Keratinocyte (primary cell): ENCODE measurements around the gene ZDHHC22. TPM values are rescaled to one million over a fixed set of nuclear protein-coding genes. Genes with fewer than 3 reads are reported as not detected.

Source experiments
- DNase-seq: peaks from one replicate; pipeline ENCODE4 v3.0.0-alpha.2; 2011; ENCODE audit warnings: low read depth, missing footprints, low spot score
- FAIRE-seq: peaks from 2 replicates; lab custom pipeline; 2011; peaks lifted over from hg19 to GRCh38; lab: Jason Lieb, UNC
- H2AFZ ChIP-seq: 2 replicates; pipeline ENCODE4 v1.6.0; 2012; ENCODE audit warnings: low read length, control low read depth, inconsistent platforms; ENCODE audit not compliant: control insufficient read depth
- H3K27ac ChIP-seq: 2 replicates; pipeline ENCODE4 v1.5.1; 2011; ENCODE audit warnings: low read length; ENCODE audit not compliant: control insufficient read depth, insufficient read depth
- H3K27me3 ChIP-seq: 3 replicates; pipeline ENCODE4 v1.6.0; 2011; ENCODE audit warnings: low read length; ENCODE audit not compliant: control insufficient read depth, insufficient read depth; ENCODE audit errors: extremely low read depth
- H3K36me3 ChIP-seq, 2 experiments: 2 replicates in 1 of 2; 3 replicates in 1 of 2; pipeline ENCODE4 v1.5.1; 2011; ENCODE audit warnings: low read length in 2 of 2, mild to moderate bottlenecking in 1 of 2; ENCODE audit not compliant: control insufficient read depth in 2 of 2, insufficient read depth in 2 of 2; ENCODE audit errors: extremely low read depth in 1 of 2
- H3K4me1 ChIP-seq: 3 replicates; pipeline ENCODE4 v1.5.1; 2011; ENCODE audit warnings: low read length; ENCODE audit not compliant: control insufficient read depth, insufficient read depth; ENCODE audit errors: extremely low read depth
- H3K4me2 ChIP-seq: 3 replicates; pipeline ENCODE4 v1.6.0; 2011; ENCODE audit warnings: low read depth, low read length; ENCODE audit not compliant: control insufficient read depth, insufficient read depth; ENCODE audit errors: extremely low read depth
- H3K4me3 ChIP-seq, 3 experiments: fragments of 200-600 bp in 1 of 3; sonication (generic) in 1 of 3; 2 replicates in 2 of 3; 3 replicates in 1 of 3; pipeline ENCODE4 v1.5.1; 2011 to 2016; ENCODE audit warnings: low read length in 3 of 3, mild to moderate bottlenecking in 3 of 3, control low read depth in 2 of 3, inconsistent platforms in 1 of 3, low read depth in 1 of 3, mixed read lengths in 1 of 3, mixed run types in 1 of 3, moderate library complexity in 1 of 3; ENCODE audit not compliant: control insufficient read depth in 2 of 3, insufficient read depth in 2 of 3; ENCODE audit errors: extremely low read depth in 1 of 3
- H3K79me2 ChIP-seq: 2 replicates; pipeline ENCODE4 v1.6.0; 2012; ENCODE audit warnings: low read length; ENCODE audit not compliant: control insufficient read depth, insufficient read depth
- H3K9ac ChIP-seq: 3 replicates; pipeline ENCODE4 v1.6.0; 2011; ENCODE audit warnings: low read length; ENCODE audit not compliant: control insufficient read depth, insufficient read depth; ENCODE audit errors: extremely low read depth
- H3K9me1 ChIP-seq: 3 replicates; pipeline ENCODE4 v1.6.0; 2011; ENCODE audit warnings: low read length; ENCODE audit not compliant: control insufficient read depth, insufficient read depth; ENCODE audit errors: extremely low read depth
- H3K9me3 ChIP-seq: 2 replicates; pipeline ENCODE4 v1.5.1; 2012; ENCODE audit warnings: low read depth, low read length; ENCODE audit not compliant: control insufficient read depth
- H4K20me1 ChIP-seq: 3 replicates; pipeline ENCODE4 v1.6.0; 2011; ENCODE audit warnings: low read length; ENCODE audit not compliant: control insufficient read depth, insufficient read depth; ENCODE audit errors: extremely low read depth
- CTCF ChIP-seq, 3 experiments: IDR thresholded peaks in 1 of 3; conservative IDR thresholded peaks in 1 of 3; optimal IDR thresholded peaks in 1 of 3; 2 replicates in 2 of 3; 3 replicates in 1 of 3; pipeline versions ENCODE3 to v1.5.1; 2011; ENCODE audit warnings: low read length in 3 of 3, mild to moderate bottlenecking in 3 of 3, moderate library complexity in 2 of 3, control low read depth in 1 of 3, inconsistent platforms in 1 of 3; ENCODE audit not compliant: insufficient read depth in 2 of 3; ENCODE audit errors: extremely low read depth in 1 of 3
- EZH2 ChIP-seq: IDR thresholded peaks from one replicate; pipeline ENCODE4 v1.6.1; 2012; ENCODE audit warnings: inconsistent platforms, mild to moderate bottlenecking, low read length, moderate library complexity
- dilution Hi-C: fragments of 300-500 bp; cut with MboI; formaldehyde crosslinking; loops from one replicate; pipeline ENCODE4 v1.7.0; 2020; ENCODE audit warnings: low sequenced_read_pairs; ENCODE audit not compliant: extremely low pct_ligation_motif_present
- polyA plus RNA-seq, 5 experiments: library from polyadenylated mRNA; depleted of rRNA in 3 of 5; stranded (reverse) in 3 of 5; stranded (forward) in 1 of 5; unstranded in 1 of 5; fragments of >200 nt; gene quantifications; 1 replicate in 1 of 5; 2 replicates in 3 of 5; 3 replicates in 1 of 5; pipeline versions ENCODE4 v1.2.1 to v1.2.3, GENCODE V29; 2011 to 2012; ENCODE audit warnings: missing spikeins in 2 of 5, low read depth in 1 of 5, low replicate concordance in 1 of 5

The ZDHHC22 gene
- polyA plus RNA-seq, 1 donor (not counting 4 experiments of a cell fraction or from before 2014, with no cell fraction given) = not detected

- no peak for FAIRE-seq
- dilution Hi-C loops = no loop called here
These were observed 12.8 kb upstream of the ZDHHC22 start for GRCh38 chr14:77154421-77154820.

GRCh38 chr14:77153802-77154201 is 12.2 kb upstream of the ZDHHC22 start:
- no peaks in the 10 kb centered on the region for H3K79me2 ChIP-seq
- H3K4me1 ChIP-seq = peaks cover 4% of the 10 kb centered on the region
- no peaks in the 10 kb centered on the region for H3K36me3 ChIP-seq
- peaks cover 21% of the 10 kb centered on the region for H3K27me3 ChIP-seq
- no peak overlapping the region for H3K4me3 ChIP-seq
- H3K27ac ChIP-seq = no peak overlapping the region
- no peak for DNase-seq
- no peak for TF ChIP-seq CTCF (optimal IDR thresholded peaks at IDR 0.05 in 1 of 3, IDR thresholded peaks at IDR 0.05 in 1 of 3, conservative IDR thresholded peaks at IDR 0.05 in 1 of 3; ENCODE audit: extremely low read depth in 1 of 3, insufficient read depth in 2 of 3, low read length in 3 of 3)
- no peak for TF ChIP-seq EZH2
- H3K4me2 ChIP-seq = no peak overlapping the region
- H3K9me3 ChIP-seq = no peaks in the 10 kb centered on the region
- dilution Hi-C loops = no loop called here
- no peak overlapping the region for H2AFZ ChIP-seq
- FAIRE-seq = no peak
- no peak overlapping the region for H3K9ac ChIP-seq
- no peaks in the 10 kb centered on the region for H3K9me1 ChIP-seq
- no peaks in the 10 kb centered on the region for H4K20me1 ChIP-seq

More at GRCh38 chr14:77154421-77154820, 12.8 kb upstream of the ZDHHC22 start:
- no peak overlapping the region for H3K27ac ChIP-seq
- H3K79me2 ChIP-seq = no peaks in the 10 kb centered on the region
- peaks cover 23% of the 10 kb centered on the region for H3K27me3 ChIP-seq
- no peak overlapping the region for H3K9ac ChIP-seq
- no peak overlapping the region for H3K4me3 ChIP-seq
- TF ChIP-seq EZH2 (no peak), CTCF (optimal IDR thresholded peaks at IDR 0.05 in 1 of 3, IDR thresholded peaks at IDR 0.05 in 1 of 3, conservative IDR thresholded peaks at IDR 0.05 in 1 of 3; ENCODE audit: extremely low read depth in 1 of 3, insufficient read depth in 2 of 3, low read length in 3 of 3) (no peak)
- no peak overlapping the region for H2AFZ ChIP-seq
- DNase-seq = no peak
- H3K9me3 ChIP-seq = no peaks in the 10 kb centered on the region
- H3K9me1 ChIP-seq = no peaks in the 10 kb centered on the region
- H3K4me2 ChIP-seq = no peak overlapping the region
- no peaks in the 10 kb centered on the region for H4K20me1 ChIP-seq
- H3K4me1 ChIP-seq = peaks cover 4% of the 10 kb centered on the region
- H3K36me3 ChIP-seq = no peaks in the 10 kb centered on the region
